ENCODE data around the gene FGD1.

- TF ChIP-seq CTCF (IDR thresholded peaks at IDR 0.05 in 4 of 5, conservative IDR thresholded peaks at IDR 0.05 in 1 of 5) (no peak), POLR2A (IDR thresholded peaks at IDR 0.05) (no peak)
Observed at GRCh38 chrX:54397113-54397512, 98.9 kb downstream of the FGD1 start.

All from gastrocnemius medialis (tissue), 4 donors.